ENCODE results near the gene INIP. TPM values are rescaled to one million over a fixed set of nuclear protein-coding genes. Genes with fewer than 3 reads are reported as not detected.

Gene INIP
- total RNA-seq, 2 experiments from 2014 or later, result 23.2 to 34.4 TPM

- Histone ChIP-seq H3K4me3 (ENCODE audit: low read depth, low read length, poor library complexity, severe bottlenecking) (no peak overlapping the region), H3K4me2 (ENCODE audit: low read length) (no peak overlapping the region), H3K27ac (ENCODE audit: low read depth, low read length, poor library complexity, severe bottlenecking) (no peak overlapping the region), H3K9me3 (ENCODE audit: low read length) (no peaks in the 10 kb centered on the region), H3K9me2 (ENCODE audit: insufficient read depth, low read length) (no peaks in the 10 kb centered on the region), H3K4me1 (ENCODE audit: insufficient read depth, low read length, poor library complexity, severe bottlenecking) (peaks cover 15% of the 10 kb centered on the region), H3K36me3 (ENCODE audit: insufficient read depth, low read length) (0 out of 2 replicates have a peak, but pooled peaks cover 3% of the 10 kb centered on the region), H4K20me1 (ENCODE audit: insufficient read depth, low read length) (no peaks in the 10 kb centered on the region; the same call in 1 of the 2 replicates), H2AFZ (ENCODE audit: low read length) (no peak overlapping the region), H3K79me2 (ENCODE audit: insufficient read depth, low read depth, low read length) (peaks cover 2% of the 10 kb centered on the region; the same call in 1 of the 2 replicates)
- intact Hi-C loops (cut with micrococcal nuclease; ENCODE audit: unreplicated experiment), result loop anchor here (10.0 kb wide), 2 partner anchors 863 to 1273 kb away; partner anchors contain the start of genes ECPAS and UGCG
- BruUV-seq (replicated peaks), result no TSS peak
- no peak for DNase-seq (ENCODE audit: low spot score)
- ChIA-PET CTCF (ENCODE audit: unreplicated experiment) (no interaction called here), POLR2A (no interaction called here)
- no peak for TF ChIP-seq EZH2phosphoT487 (IDR thresholded peaks at IDR 0.05; ENCODE audit: borderline replicate concordance, low read depth, low read length)
- no peak for TF ChIP-seq CTCF (conservative IDR thresholded peaks at IDR 0.05; ENCODE audit: low read length)
Observed at GRCh38 chr9:112757282-112757883, 39.5 kb upstream of the INIP start.

GRCh38 chr9:112755675-112756074 lies 37.8 kb upstream of the INIP start:
- POLR2A ChIA-PET, result interaction anchor here (0.5 kb wide), 1 partner anchor 23 kb away, joined by 3 read pairs; no protein-coding TSS in a partner anchor
- Histone ChIP-seq H3K36me3 (ENCODE audit: insufficient read depth, low read length) (0 out of 2 replicates have a peak, but pooled peaks cover 3% of the 10 kb centered on the region), H3K79me2 (ENCODE audit: insufficient read depth, low read depth, low read length) (peaks cover 8% of the 10 kb centered on the region; the same call in 1 of the 2 replicates), H3K9me3 (ENCODE audit: low read length) (no peaks in the 10 kb centered on the region), H3K4me2 (ENCODE audit: low read length) (no peak overlapping the region), H2AFZ (ENCODE audit: low read length) (no peak overlapping the region), H3K9me2 (ENCODE audit: insufficient read depth, low read length) (no peaks in the 10 kb centered on the region), H3K4me1 (ENCODE audit: insufficient read depth, low read length, poor library complexity, severe bottlenecking) (peaks cover 23% of the 10 kb centered on the region), H3K4me3 (ENCODE audit: low read depth, low read length, poor library complexity, severe bottlenecking) (no peak overlapping the region), H3K27ac (ENCODE audit: low read depth, low read length, poor library complexity, severe bottlenecking) (no peak overlapping the region), H4K20me1 (ENCODE audit: insufficient read depth, low read length) (no peaks in the 10 kb centered on the region; the same call in 1 of the 2 replicates)
- CTCF ChIA-PET (ENCODE audit: unreplicated experiment), result interaction anchor here (0.5 kb wide), 1 partner anchor 671 kb away, joined by 3 read pairs; no protein-coding TSS in a partner anchor
- no TSS peak for BruUV-seq (replicated peaks)
- intact Hi-C loops (cut with micrococcal nuclease; ENCODE audit: unreplicated experiment), result loop anchor here (10.0 kb wide), 2 partner anchors 861 to 1271 kb away; partner anchors contain the start of genes ECPAS and UGCG
- DNase-seq (ENCODE audit: low spot score), result no peak
- no peak for TF ChIP-seq CTCF (conservative IDR thresholded peaks at IDR 0.05; ENCODE audit: low read length)
- TF ChIP-seq EZH2phosphoT487 (IDR thresholded peaks at IDR 0.05; ENCODE audit: borderline replicate concordance, low read depth, low read length), result no peak

- intact Hi-C loops (cut with micrococcal nuclease; ENCODE audit: unreplicated experiment), result loop anchor here (10.0 kb wide), 2 partner anchors 860 to 1270 kb away; partner anchors contain the start of genes ECPAS and UGCG
- Histone ChIP-seq H3K4me2 (ENCODE audit: low read length) (no peak overlapping the region), H3K9me2 (ENCODE audit: insufficient read depth, low read length) (no peaks in the 10 kb centered on the region), H3K4me1 (ENCODE audit: insufficient read depth, low read length, poor library complexity, severe bottlenecking) (peaks cover 26% of the 10 kb centered on the region), H3K79me2 (ENCODE audit: insufficient read depth, low read depth, low read length) (peaks cover 8% of the 10 kb centered on the region; the same call in 1 of the 2 replicates), H3K9me3 (ENCODE audit: low read length) (no peaks in the 10 kb centered on the region), H3K4me3 (ENCODE audit: low read depth, low read length, poor library complexity, severe bottlenecking) (no peak overlapping the region), H3K36me3 (ENCODE audit: insufficient read depth, low read length) (0 out of 2 replicates have a peak, but pooled peaks cover 3% of the 10 kb centered on the region), H3K27ac (ENCODE audit: low read depth, low read length, poor library complexity, severe bottlenecking) (no peak overlapping the region), H2AFZ (ENCODE audit: low read length) (no peak overlapping the region), H4K20me1 (ENCODE audit: insufficient read depth, low read length) (no peaks in the 10 kb centered on the region; the same call in 1 of the 2 replicates)
- BruUV-seq (replicated peaks), result no TSS peak
- ChIA-PET CTCF (ENCODE audit: unreplicated experiment) (no interaction called here), POLR2A (no interaction called here)
- TF ChIP-seq EZH2phosphoT487 (IDR thresholded peaks at IDR 0.05; ENCODE audit: borderline replicate concordance, low read depth, low read length) (no peak), CTCF (conservative IDR thresholded peaks at IDR 0.05; ENCODE audit: low read length) (no peak)
- DNase-seq (ENCODE audit: low spot score), result no peak
Observed at GRCh38 chr9:112755016-112755427, 37.1 kb upstream of the INIP start.
